Keratinocyte (primary cell): ENCODE data around the gene CNTRL. TPM values are rescaled to one million over a fixed set of nuclear protein-coding genes. Genes with fewer than 3 reads are reported as not detected.
A peak's percentile ranks its signal among the peaks of the same experiment; 100 is the strongest.

Source experiments
- DNase-seq: peaks from one replicate; pipeline ENCODE4 v3.0.0-alpha.2; 2011; ENCODE audit warnings: low read depth, missing footprints, low spot score
- FAIRE-seq: peaks from 2 replicates; lab custom pipeline; 2011; peaks lifted over from hg19 to GRCh38; lab: Jason Lieb, UNC
- H2AFZ ChIP-seq: 2 replicates; pipeline ENCODE4 v1.6.0; 2012; ENCODE audit warnings: low read length, control low read depth, inconsistent platforms; ENCODE audit not compliant: control insufficient read depth
- H3K27ac ChIP-seq: 2 replicates; pipeline ENCODE4 v1.5.1; 2011; ENCODE audit warnings: low read length; ENCODE audit not compliant: control insufficient read depth, insufficient read depth
- H3K27me3 ChIP-seq: 3 replicates; pipeline ENCODE4 v1.6.0; 2011; ENCODE audit warnings: low read length; ENCODE audit not compliant: control insufficient read depth, insufficient read depth; ENCODE audit errors: extremely low read depth
- H3K36me3 ChIP-seq, 2 experiments: 2 replicates in 1 of 2; 3 replicates in 1 of 2; pipeline ENCODE4 v1.5.1; 2011; ENCODE audit warnings: low read length in 2 of 2, mild to moderate bottlenecking in 1 of 2; ENCODE audit not compliant: control insufficient read depth in 2 of 2, insufficient read depth in 2 of 2; ENCODE audit errors: extremely low read depth in 1 of 2
- H3K4me1 ChIP-seq: 3 replicates; pipeline ENCODE4 v1.5.1; 2011; ENCODE audit warnings: low read length; ENCODE audit not compliant: control insufficient read depth, insufficient read depth; ENCODE audit errors: extremely low read depth
- H3K4me2 ChIP-seq: 3 replicates; pipeline ENCODE4 v1.6.0; 2011; ENCODE audit warnings: low read depth, low read length; ENCODE audit not compliant: control insufficient read depth, insufficient read depth; ENCODE audit errors: extremely low read depth
- H3K4me3 ChIP-seq, 3 experiments: fragments of 200-600 bp in 1 of 3; sonication (generic) in 1 of 3; 2 replicates in 2 of 3; 3 replicates in 1 of 3; pipeline ENCODE4 v1.5.1; 2011 to 2016; ENCODE audit warnings: low read length in 3 of 3, mild to moderate bottlenecking in 3 of 3, control low read depth in 2 of 3, inconsistent platforms in 1 of 3, low read depth in 1 of 3, mixed read lengths in 1 of 3, mixed run types in 1 of 3, moderate library complexity in 1 of 3; ENCODE audit not compliant: control insufficient read depth in 2 of 3, insufficient read depth in 2 of 3; ENCODE audit errors: extremely low read depth in 1 of 3
- H3K79me2 ChIP-seq: 2 replicates; pipeline ENCODE4 v1.6.0; 2012; ENCODE audit warnings: low read length; ENCODE audit not compliant: control insufficient read depth, insufficient read depth
- H3K9ac ChIP-seq: 3 replicates; pipeline ENCODE4 v1.6.0; 2011; ENCODE audit warnings: low read length; ENCODE audit not compliant: control insufficient read depth, insufficient read depth; ENCODE audit errors: extremely low read depth
- H3K9me1 ChIP-seq: 3 replicates; pipeline ENCODE4 v1.6.0; 2011; ENCODE audit warnings: low read length; ENCODE audit not compliant: control insufficient read depth, insufficient read depth; ENCODE audit errors: extremely low read depth
- H3K9me3 ChIP-seq: 2 replicates; pipeline ENCODE4 v1.5.1; 2012; ENCODE audit warnings: low read depth, low read length; ENCODE audit not compliant: control insufficient read depth
- H4K20me1 ChIP-seq: 3 replicates; pipeline ENCODE4 v1.6.0; 2011; ENCODE audit warnings: low read length; ENCODE audit not compliant: control insufficient read depth, insufficient read depth; ENCODE audit errors: extremely low read depth
- EZH2 ChIP-seq: IDR thresholded peaks from one replicate; pipeline ENCODE4 v1.6.1; 2012; ENCODE audit warnings: inconsistent platforms, mild to moderate bottlenecking, low read length, moderate library complexity
- dilution Hi-C: fragments of 300-500 bp; cut with MboI; formaldehyde crosslinking; loops from one replicate; pipeline ENCODE4 v1.7.0; 2020; ENCODE audit warnings: low sequenced_read_pairs; ENCODE audit not compliant: extremely low pct_ligation_motif_present
- polyA plus RNA-seq, 5 experiments: library from polyadenylated mRNA; depleted of rRNA in 3 of 5; stranded (reverse) in 3 of 5; stranded (forward) in 1 of 5; unstranded in 1 of 5; fragments of >200 nt; gene quantifications; 1 replicate in 1 of 5; 2 replicates in 3 of 5; 3 replicates in 1 of 5; pipeline versions ENCODE4 v1.2.1 to v1.2.3, GENCODE V29; 2011 to 2012; ENCODE audit warnings: missing spikeins in 2 of 5, low read depth in 1 of 5, low replicate concordance in 1 of 5
- TF ChIP-seq, protein P1 (sequence below), 3 experiments: IDR thresholded peaks in 1 of 3; conservative IDR thresholded peaks in 1 of 3; optimal IDR thresholded peaks in 1 of 3; 2 replicates in 2 of 3; 3 replicates in 1 of 3; pipeline versions ENCODE3 to v1.5.1; 2011; ENCODE audit warnings: low read length in 3 of 3, mild to moderate bottlenecking in 3 of 3, moderate library complexity in 2 of 3, control low read depth in 1 of 3, inconsistent platforms in 1 of 3; ENCODE audit not compliant: insufficient read depth in 2 of 3; ENCODE audit errors: extremely low read depth in 1 of 3

CNTRL gene
- polyA plus RNA-seq, 1 donor (not counting 4 experiments of a cell fraction or from before 2014, with no cell fraction given): 5.3 TPM

DNA sequence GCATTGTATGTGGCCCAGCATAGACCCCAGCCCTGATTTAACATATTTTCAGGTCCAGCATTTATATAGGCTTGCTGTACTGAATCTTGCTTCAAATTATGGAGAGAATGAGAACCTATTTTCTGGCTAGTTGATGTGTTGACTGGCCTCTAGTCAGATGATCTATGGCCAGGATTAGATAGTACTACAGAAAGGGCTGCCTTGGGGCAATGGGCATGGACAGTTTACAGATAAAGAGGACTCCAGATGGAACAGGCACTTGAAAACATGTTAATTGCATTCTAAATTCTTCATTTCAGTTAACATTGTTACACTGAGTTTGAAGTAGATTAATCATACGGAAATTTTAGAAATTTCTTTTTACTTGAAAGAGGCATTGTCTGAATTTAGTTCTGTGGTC, 65.4 kb downstream of the CNTRL start:
- dilution Hi-C loops: no loop called here
- Histone ChIP-seq H3K79me2 (no peaks in the 10 kb centered on the region), H3K27ac (no peak overlapping the region), H4K20me1 (no peaks in the 10 kb centered on the region), H3K4me2 (no peak overlapping the region), H3K9me1 (no peaks in the 10 kb centered on the region), H3K27me3 (no peaks in the 10 kb centered on the region), H3K9me3 (no peaks in the 10 kb centered on the region), H3K4me3 (no peak overlapping the region), H2AFZ (no peak overlapping the region), H3K4me1 (peaks cover 32% of the 10 kb centered on the region), H3K9ac (no peak overlapping the region), H3K36me3 (peaks cover 3 to 25% of the 10 kb centered on the region in 2 experiments)
- DNase-seq: no peak
- TF ChIP-seq, protein P1, sequence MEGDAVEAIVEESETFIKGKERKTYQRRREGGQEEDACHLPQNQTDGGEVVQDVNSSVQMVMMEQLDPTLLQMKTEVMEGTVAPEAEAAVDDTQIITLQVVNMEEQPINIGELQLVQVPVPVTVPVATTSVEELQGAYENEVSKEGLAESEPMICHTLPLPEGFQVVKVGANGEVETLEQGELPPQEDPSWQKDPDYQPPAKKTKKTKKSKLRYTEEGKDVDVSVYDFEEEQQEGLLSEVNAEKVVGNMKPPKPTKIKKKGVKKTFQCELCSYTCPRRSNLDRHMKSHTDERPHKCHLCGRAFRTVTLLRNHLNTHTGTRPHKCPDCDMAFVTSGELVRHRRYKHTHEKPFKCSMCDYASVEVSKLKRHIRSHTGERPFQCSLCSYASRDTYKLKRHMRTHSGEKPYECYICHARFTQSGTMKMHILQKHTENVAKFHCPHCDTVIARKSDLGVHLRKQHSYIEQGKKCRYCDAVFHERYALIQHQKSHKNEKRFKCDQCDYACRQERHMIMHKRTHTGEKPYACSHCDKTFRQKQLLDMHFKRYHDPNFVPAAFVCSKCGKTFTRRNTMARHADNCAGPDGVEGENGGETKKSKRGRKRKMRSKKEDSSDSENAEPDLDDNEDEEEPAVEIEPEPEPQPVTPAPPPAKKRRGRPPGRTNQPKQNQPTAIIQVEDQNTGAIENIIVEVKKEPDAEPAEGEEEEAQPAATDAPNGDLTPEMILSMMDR (optimal IDR thresholded peaks at IDR 0.05 in 1 of 3, IDR thresholded peaks at IDR 0.05 in 1 of 3, conservative IDR thresholded peaks at IDR 0.05 in 1 of 3; ENCODE audit: extremely low read depth in 1 of 3, insufficient read depth in 2 of 3, low read length in 3 of 3): no peak
- no peak for TF ChIP-seq EZH2
- FAIRE-seq: no peak

GRCh38 chr9:121141306-121141705, 66.6 kb downstream of the CNTRL start:
- Histone ChIP-seq H2AFZ (no peak overlapping the region), H3K4me1 (peaks cover 32% of the 10 kb centered on the region), H3K27ac (no peak overlapping the region), H3K9me1 (no peaks in the 10 kb centered on the region), H3K79me2 (no peaks in the 10 kb centered on the region), H3K9me3 (no peaks in the 10 kb centered on the region), H3K4me2 (no peak overlapping the region), H3K4me3 (no peak overlapping the region), H4K20me1 (no peaks in the 10 kb centered on the region), H3K27me3 (no peaks in the 10 kb centered on the region), H3K9ac (no peak overlapping the region), H3K36me3 (peaks cover 3 to 27% of the 10 kb centered on the region in 2 experiments)
- dilution Hi-C loops: no loop called here
- DNase-seq (no peak), FAIRE-seq (peak; percentile 44)
- no peak for TF ChIP-seq EZH2
- TF ChIP-seq, protein P1 (optimal IDR thresholded peaks at IDR 0.05 in 1 of 3, IDR thresholded peaks at IDR 0.05 in 1 of 3, conservative IDR thresholded peaks at IDR 0.05 in 1 of 3; ENCODE audit: extremely low read depth in 1 of 3, insufficient read depth in 2 of 3, low read length in 3 of 3): no peak
